Measurements from ENCODE around the gene KDM3B.
"Not testable (repeated sequence)": the region's sequence is repeated elsewhere in the genome, so short reads cannot be mapped to it uniquely, and the experiment has no call there.

Gene KDM3B

DNA sequence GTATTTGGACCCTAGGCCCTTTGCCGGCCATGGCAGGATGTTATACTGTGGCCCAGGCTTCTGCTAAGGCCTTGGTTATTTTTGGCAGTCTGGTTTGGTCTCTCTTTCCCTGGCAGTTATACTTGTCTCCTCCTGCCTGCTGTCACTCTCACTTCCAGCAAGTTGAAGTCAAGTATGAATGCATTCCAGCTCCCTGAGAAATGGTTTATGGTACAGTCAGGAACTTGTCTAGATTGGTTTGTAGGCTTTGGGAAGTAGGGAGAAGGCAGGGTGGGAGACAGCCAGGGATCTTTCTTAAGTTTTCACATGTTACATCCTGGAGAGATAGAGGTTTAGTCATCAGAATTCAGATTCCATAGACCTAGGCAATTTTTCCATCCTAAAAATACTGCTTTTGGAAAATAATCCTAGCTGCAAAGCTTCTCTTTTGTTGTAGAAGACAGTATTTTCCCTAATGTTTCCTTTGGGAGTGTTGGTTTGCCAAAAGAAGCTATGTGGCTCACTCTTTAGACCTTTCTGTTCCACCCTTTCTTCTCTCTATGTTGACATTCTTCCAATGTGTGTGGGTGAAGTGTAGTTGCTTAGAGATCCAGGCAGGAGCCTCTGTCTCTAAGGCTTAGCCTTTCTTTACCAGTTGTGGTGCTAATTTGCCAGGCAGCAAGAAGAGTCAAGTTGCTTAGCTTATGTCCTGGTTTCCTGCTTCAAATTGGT, 2.5 kb upstream of the KDM3B start:
- DNase-seq: no peak

DNA sequence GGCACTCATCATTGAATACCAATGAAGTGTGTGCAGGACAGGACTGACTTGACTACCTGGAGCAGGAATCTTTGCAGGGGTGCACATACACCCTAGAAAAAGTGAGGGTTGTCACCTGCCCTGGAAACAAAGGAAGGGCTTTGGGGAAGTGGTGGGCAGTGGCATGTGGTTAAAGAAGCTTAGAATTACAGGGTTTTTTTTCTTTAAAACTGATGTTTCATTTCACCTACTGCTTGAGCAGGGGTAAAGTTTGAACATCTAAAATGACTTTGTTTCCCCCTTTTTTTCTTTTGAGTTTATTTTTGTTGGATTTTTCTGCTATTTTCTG, 2.0 kb upstream of the KDM3B start:
- DNase-seq: no peak

DNA sequence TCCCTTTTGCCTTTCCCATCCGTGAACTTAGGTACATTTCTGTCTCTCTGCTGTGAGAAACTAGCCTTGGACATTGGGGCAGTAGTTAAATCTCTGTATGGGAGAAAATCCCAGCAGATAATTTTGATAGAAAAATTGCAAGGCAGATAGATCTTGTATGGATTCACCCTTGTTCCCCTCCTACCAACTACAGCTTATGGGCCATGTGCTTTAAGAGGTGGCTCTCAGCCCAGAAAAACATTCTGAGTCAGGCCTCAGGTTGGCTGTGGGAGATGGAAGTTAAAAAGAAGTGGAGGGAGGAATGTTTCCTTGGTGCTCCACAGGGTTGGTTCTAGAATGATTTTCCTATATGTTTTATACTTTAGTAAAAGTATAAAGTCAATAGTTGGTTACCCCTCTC, 1.4 kb upstream of the KDM3B start:
- DNase-seq: no peak

DNA sequence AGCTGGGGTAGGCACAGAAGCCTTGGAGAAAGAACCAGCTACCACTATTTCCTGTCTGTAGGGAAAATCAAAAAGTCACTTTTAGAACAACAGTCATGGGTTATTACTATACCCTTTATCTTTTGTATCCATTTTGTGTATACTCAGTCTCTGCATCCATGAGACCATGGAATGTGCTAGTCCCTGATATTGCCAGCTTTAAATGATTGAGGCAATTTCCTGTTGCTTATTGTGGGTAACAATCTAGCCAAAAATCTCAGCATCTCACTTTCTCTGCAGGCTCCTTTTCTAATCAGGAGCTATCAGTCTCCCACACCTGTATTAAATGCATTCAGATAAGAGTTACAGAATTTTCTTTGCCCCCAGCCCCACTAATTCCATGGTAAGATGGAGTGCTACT, 968 bp upstream of the KDM3B start:
- no peak for DNase-seq

DNA sequence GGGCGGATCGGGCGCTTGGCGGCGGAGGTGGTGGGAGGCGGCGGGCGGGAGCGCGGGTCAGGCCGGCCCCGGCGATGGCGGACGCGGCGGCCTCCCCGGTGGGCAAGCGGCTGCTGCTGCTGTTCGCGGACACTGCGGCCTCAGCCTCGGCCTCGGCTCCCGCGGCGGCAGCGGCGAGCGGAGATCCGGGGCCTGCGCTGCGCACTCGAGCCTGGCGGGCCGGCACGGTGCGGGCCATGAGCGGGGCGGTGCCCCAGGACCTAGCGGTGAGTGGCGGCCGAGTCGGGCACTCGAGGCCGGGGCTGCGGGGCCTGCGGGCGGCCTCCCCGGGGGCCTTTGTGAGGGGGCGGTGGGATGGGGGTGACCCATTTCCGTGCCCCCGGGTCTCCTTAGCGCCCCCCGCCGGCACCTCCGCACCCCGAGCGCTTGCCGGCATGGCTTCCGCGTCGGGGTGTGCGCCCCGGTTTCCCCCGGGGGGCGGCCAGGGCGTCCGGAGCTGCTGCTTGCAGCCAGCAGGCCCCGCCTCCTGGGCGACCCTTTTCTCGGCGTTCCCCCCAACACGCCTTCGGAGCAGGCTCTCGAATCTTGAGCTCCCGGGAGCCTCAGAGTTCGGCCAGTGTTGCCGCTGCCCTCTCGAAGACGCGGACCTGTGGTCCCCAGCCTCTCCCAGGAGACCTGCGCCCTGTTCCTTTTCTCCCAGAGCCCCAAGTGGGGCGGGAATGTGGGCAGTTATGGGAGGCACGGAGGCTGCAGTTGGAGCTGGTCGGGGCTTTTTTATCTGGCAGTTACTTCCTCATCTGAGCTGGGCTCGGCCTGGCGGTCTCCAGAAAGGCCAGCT, 456 bp downstream of the KDM3B start:
- no peak for DNase-seq

DNA sequence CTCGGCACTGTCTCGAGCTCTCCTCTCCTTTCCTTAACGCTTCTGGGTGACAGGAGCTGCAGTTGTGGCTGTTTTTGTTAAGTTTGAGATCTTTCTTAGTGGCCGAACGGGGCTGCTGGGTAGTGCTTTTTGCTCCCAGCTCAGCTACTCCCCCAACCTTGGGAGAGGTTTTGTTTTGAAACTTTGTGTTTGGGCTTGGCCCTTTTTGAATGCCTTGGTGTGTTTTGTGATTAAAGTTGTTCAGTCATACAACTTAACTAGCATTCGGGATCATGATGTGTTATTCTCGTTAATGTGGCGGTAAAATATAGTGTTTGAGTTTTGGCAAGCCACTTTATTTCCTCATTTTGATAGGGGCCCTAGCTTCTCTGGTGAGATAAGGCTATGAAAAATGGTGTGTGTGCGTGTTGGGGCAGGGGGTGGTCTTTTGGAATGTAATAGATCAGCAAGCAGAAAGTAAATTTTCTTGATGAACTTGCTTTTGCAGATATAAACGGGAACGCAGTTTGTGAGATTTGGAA, 1.1 kb downstream of the KDM3B start:
- DNase-seq: no peak

DNA sequence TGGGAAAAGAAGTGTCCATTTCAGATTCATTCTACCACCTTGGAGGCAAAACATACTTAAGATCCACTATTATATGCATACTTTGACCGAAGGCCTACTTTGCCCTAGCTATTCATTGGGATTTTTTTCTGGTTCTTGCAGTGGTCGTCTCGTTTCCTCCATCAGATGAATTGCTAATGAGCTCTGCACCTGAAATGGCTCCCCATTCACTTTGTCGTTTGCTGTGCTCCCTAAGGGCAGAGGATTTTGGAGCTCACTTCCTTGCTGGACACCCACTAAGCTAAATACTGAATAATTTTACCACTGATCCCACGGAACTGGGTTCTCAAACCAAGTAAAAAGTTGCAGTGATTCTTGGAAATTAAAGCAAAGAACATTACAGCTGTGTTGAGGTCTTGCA, 1.9 kb downstream of the KDM3B start:
- no peak for DNase-seq

DNA sequence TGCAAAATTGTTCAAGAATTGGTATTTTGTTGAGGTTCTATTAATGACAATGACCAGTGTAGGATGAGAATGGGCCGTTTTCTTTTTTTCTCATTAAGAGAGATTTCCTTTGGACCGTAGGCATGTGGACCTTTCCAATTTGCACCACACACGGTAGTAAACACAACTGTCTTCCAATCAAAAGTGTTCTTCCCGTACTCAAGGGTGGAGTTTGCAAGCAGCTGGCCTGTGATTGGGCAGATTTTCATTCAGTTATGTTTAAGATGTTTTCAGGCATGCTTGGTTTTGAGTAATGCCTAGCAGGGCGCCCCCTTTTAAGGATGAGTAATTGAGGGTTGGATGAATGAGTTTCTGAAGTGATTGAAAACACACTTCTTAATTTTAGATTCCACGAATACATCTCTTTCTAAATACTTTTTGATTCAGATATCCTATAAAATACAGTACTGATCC, 2.5 kb downstream of the KDM3B start:
- no peak for DNase-seq

DNA sequence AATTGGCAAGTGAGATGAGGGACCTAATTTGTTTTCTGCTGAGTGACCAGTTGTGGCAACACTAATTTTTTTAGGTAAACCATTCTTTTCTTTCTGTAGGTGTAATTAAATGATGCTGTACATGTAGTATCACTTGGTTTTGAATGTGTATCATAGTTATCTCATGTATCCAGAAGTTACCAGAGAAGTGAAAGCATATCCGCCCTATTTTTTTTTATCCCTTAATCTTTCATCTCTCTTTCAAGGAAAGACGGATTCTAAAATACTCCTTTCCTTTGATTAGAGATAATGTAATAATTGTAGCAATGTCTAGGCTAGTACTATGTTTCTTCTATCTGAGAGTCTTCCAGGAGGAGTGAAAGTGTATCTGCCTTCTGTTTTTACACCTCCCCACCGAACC, 7.1 kb downstream of the KDM3B start:
- no peak for DNase-seq

DNA sequence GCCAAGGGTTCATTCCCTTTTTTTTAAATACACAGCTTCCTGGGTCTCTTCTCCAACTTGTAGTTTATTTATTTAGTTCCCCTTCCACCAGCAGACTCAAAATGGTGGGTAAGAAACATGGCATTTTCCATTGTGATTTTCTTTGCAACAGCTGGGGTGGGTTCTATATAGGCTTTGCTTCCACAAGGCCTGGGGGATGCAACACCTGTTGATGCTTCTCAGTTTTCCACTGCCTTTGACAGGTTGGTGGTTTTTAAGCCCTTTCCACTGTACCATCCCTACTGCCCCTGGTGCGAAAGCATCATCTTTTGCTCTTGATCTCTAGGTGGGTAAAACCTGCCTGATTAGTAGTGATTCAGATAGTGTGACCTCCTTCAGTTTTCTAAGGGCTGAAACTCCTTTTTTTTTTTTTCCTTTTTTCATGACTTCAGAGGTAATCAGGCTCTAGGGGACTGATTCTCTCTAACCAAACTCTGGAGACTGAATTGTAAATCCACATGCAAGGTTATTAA, 8.5 kb downstream of the KDM3B start:
- no peak for DNase-seq

DNA sequence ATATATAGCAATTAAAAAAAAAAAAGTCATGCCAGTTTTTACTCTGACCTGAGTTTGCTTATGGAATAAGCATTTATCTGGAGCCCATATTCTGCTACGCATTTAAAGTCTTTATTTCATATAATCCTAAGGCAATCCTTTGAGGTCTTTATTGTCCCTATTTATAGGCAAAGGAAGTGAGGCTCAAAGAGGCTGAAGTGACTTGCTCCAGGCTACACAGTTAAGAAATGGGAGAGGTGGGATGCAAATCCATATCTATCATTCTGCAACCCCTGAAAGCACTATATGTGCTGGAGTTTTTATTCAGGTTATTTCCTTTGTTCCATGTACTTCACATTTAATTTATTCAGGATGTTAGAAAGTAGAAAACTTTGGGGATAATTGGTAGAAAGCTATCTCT, 12.1 kb downstream of the KDM3B start:
- no peak for DNase-seq

DNA sequence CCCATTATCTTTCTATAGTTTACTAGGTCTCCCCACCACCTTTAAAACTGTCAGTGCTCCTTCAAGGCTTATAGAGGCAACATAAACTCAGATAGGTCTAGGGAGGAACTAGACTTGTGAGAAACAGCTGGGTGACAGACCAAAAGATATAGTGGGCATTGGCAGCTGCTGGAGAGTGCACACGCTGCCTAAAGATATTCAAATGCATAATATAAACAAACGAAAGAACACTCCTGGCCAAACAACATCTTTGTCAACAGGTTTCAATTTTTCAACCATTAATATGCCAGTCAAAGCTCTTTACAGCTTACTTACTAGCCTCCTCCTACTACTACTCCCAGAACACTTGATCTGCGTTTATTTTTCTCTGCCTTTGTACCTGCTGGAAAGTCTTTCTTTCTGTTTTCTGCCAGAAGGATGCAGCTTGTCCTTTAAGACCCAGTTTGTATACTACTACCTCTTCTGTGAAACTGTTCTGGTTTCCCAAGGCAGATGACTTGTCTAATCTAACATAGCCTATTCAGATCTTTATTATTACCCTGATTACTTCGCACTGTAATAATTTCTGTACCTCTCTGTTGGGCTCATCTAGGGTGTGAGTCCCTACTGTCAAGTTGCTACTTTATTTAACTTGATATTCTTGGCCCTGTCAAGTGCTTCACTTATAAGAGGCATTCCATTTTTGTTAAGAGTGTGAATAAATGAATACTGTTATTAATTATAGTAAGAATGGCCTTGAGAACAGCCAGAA, 14.3 kb downstream of the KDM3B start:
- DNase-seq: no peak

DNA sequence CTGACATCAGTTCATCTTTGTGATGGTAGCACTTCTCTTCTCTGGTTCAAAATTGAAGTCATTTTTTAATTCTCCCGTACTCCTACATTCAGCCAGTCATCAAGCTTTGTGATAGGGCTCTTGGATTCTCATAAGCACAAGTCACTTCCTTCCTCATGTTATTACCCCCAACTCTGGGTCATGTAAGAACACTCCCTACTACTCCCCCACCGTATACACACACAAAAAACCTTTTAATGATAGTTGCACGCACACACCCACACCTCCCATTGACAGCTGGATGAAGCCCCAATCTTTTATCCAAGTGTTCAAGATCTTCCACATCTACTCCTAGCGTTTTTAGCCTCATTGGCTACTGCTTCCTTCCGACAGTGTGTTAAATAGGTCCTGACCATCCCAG, 16.8 kb downstream of the KDM3B start:
- DNase-seq: no peak

DNA sequence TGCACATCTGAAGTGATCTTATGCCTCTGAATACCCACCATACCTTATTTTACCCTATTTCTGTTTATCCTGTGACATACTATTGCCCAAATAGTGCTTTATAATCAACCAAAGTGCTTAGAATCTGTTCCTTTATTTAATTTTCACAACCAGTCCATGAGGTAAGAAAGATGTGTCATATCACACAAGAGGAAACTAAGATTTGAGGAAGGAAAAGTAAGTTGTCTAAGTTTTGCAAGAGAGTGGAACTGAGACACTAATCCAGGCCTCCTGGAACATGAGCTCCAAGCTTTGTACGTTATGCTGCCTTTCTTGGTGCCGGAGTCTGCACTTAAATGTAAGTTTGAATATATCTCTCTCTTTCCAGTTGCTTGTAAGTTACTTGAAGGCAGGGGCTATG, 17.2 kb downstream of the KDM3B start:
- no peak for DNase-seq

DNA sequence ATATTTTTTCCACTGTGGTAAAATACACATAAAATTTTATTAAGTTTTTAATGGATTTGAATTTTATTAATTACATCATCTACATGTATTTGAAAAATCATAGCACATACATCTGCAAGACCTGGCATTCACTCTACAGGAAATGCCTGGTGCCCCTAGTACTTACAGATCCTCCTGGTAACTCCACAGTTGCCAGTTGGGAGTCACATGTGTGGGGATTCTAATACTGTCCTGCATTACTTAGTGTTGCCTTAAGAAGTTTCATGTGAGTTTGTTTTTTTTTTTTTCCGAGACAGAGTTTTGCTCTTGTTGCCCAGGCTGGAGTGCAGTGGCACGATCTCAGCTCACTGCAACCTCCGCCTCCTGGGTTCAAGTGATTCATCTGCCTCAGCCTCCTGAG, 18.1 kb downstream of the KDM3B start:
- no peak for DNase-seq

DNA sequence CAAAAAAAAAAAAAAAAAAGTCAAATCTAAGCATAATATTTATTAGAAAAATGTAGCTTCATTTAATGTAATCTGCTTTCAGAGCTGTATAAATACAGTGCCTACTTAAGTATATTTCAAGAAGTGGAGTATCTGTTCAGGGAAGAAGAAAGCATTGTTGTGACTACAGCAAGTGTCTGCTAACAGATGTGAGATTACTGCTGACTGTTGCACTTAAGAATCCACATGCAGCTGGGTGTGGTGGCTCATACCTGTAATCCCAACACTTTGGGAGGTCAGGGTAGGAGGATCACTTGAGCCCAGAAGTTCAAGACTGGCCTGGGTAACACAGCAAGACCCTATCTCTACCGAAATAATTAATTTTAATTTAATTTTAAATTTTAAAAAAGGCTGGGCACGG, 19.0 kb downstream of the KDM3B start:
- DNase-seq: no peak

DNA sequence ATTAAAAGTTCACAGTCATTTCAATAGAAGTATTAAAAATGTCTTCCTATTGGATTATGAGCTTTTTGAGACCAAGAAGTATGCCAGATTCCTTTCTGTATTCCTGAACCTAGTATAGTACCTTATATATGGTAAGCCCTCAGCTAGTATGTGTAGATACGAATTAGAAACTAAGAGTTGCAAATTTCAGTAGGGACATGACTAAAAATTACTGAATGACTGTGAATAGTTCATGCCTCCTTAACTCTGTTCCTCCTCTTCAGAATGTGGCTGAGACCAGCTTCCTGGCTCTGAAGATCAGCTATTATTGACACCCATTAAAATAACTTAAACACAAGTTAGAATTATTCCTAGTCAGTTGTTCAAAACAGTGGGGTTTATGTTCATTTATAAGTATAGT, 19.7 kb downstream of the KDM3B start:
- no peak for DNase-seq

DNA sequence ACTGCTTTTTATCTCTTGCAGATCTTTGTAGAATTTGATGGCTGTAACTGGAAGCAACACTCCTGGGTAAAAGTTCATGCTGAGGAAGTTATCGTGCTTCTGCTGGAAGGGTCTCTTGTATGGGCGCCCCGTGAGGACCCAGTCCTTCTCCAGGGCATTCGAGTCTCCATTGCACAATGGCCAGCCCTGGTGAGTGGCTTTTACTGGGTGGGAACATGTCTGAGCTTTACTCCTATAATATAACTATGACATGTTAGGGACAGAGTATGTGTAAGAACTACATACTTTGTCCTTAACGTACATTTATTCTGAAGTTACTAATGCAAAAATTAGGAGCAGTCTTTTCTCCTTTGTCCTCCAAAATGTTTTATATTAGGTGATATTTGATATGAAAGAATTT, 20.2 kb downstream of the KDM3B start:
- DNase-seq: no peak

DNA sequence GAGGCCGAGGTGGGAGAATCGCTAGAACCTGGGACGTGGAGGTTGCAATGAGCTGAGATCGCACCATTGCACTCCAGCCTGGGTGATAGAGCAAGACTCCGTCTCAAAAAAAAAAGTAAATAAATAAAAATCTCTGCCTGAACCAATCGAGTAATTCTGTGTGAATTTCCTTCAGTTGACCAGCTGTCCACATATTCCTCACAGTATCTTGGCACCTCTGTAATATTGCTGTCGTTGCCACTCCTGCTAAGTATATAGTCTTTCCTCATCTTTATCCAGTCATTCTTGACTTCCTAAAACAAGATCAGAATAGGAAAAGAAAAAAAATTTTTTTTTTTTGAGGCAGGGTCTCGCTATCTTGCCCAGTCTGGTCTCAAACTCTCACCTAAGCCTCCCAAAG, 29.9 kb downstream of the KDM3B start:
- DNase-seq: no peak

DNA sequence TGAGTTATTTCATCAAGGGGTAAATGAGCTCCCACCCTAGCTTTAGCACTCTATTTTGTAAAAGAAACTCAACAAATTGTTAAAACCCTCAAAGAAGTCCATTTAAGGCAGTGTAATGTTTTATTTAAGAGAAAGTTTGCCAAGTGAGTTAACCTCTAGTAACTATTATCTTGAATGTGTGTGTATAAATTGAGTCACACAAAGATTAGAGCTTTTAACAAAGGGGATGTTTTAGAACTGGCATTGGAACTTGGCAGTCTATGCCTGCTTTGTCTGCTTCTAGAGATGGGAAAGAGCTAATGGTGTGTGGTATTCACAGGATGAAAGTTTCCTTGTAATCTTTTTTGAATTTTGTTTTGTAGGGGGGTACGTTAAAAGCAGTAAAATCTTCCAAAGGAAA, 33.2 kb downstream of the KDM3B start:
- no peak for DNase-seq

DNA sequence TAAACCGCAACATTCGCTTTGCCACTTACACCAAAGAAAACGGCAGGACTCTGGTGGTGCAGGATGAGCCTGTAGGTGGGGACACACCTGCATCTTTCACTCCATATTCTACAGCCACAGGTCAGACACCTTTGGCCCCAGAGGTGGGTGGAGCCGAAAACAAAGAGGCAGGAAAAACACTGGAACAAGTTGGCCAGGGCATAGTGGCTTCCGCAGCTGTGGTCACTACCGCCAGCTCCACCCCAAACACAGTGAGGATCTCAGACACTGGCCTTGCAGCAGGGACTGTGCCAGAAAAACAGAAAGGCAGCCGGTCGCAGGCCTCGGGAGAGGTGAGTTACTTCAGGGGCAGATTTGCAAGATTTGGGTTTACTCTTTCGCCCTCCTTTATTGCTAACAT, 33.8 kb downstream of the KDM3B start:
- no peak for DNase-seq

DNA sequence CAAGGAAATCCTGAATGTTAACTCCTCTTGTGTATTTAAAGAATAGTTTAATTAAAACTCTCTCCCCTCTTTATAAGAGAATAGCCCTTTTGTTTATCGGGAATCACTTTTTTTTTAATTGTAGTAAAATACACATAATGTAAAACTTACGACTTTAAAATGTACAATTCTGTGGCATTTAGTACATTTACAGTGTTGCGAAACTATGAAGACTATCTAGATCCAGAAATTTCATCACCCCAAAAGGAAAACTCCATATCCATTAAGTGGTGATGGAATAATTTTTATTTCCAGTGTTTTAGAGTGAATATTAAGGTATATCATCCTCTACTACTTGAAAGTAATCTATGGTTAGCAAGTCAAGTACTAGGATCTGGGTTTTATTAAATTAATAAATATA, 36.8 kb downstream of the KDM3B start:
- DNase-seq: no peak

DNA sequence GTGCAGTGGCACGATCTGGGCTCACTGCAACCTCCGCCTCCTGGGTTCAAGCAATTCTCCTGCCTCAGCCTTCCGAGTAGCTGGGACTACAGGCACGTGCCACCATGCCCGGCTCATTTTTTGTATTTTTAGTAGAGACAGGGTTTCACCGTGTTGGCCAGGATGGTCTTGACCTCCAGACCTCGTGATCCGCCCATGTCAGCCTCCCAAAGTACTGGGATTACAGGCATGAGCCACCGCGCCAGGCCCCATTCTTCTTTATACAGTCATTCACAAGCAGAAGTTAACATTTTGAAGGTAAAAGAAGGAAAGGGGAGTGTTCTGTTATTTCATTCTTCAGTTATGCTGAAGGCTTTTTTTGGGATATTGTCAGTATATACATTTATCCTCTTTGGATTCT, 37.4 kb downstream of the KDM3B start:
- DNase-seq: not testable (repeated sequence)

All from NCI-H2029 (cell line).